IMR-90 (cell line): ENCODE results near the gene RAPH1. TPM values are rescaled to one million over a fixed set of nuclear protein-coding genes. Genes with fewer than 3 reads are reported as not detected.
"Not testable (repeated sequence)": the region's sequence is repeated elsewhere in the genome, so short reads cannot be mapped to it uniquely, and the experiment has no call there.

Experiments used
- ATAC-seq: fragments of 200-7000 bp; cut with Tn5 transposase; 2 replicates; pipeline ENCODE4 v1.9.1; 2020; ENCODE audit warnings: low read depth, mild to moderate bottlenecking, moderate library complexity
- BruUV-seq: library from RNA; stranded (reverse); fragments of 400-500 nt; replicated peaks from 2 replicates; lab custom pipeline; 2021; lab: Mats Ljungman, UMichigan
- CTCF ChIA-PET: fragments of 300-600 bp; formaldehyde crosslinking; extraction: SDS; loops from one replicate; lab custom pipeline; 2021; ENCODE audit warnings: antibody characterized with exemption; lab: Yijun Ruan, JAX
- POLR2A ChIA-PET: fragments of 300-600 bp; sonication (Branson Sonifier 250); formaldehyde crosslinking; loops from one replicate; lab custom pipeline; 2022; ENCODE audit warnings: antibody characterized with exemption; ENCODE audit not compliant: unreplicated experiment; lab: Charles Lee
- DNase-seq: peaks from one replicate; pipeline ENCODE4 v3.0.0; 2013
- H2AFZ ChIP-seq: replicated peaks from 2 replicates; pipeline ENCODE3; 2013; ENCODE audit warnings: low read length, mild to moderate bottlenecking; ENCODE audit not compliant: poor library complexity
- H2AK5ac ChIP-seq: 2 replicates; pipeline ENCODE4 v1.6.1; 2013; ENCODE audit warnings: low read depth, low read length, inconsistent platforms
- H2AK9ac ChIP-seq: replicated peaks from 2 replicates; pipeline ENCODE3; 2013; ENCODE audit warnings: mild to moderate bottlenecking, low read depth, low read length, moderate library complexity; ENCODE audit not compliant: poor library complexity
- H2BK120ac ChIP-seq: 2 replicates; pipeline ENCODE4 v1.6.1; 2013; ENCODE audit warnings: low read depth, low read length, inconsistent platforms
- H2BK15ac ChIP-seq: 3 replicates; pipeline ENCODE4 v1.6.1; 2013; ENCODE audit warnings: low read depth, low read length, inconsistent platforms
- H2BK20ac ChIP-seq: 2 replicates; pipeline ENCODE4 v1.6.1; 2013; ENCODE audit warnings: low read depth, mild to moderate bottlenecking, inconsistent platforms, low read length, moderate library complexity
- H2BK5ac ChIP-seq: 2 replicates; pipeline ENCODE4 v1.6.1; 2013; ENCODE audit warnings: mild to moderate bottlenecking, low read depth, low read length, inconsistent platforms; ENCODE audit not compliant: poor library complexity, severe bottlenecking
- H3K14ac ChIP-seq: replicated peaks from 2 replicates; pipeline ENCODE4 v1.6.1; 2013; ENCODE audit warnings: low read depth, low read length, inconsistent platforms
- H3K18ac ChIP-seq: 2 replicates; pipeline ENCODE4 v1.6.1; 2013; ENCODE audit warnings: low read depth, low read length, control low read depth
- H3K23ac ChIP-seq: 2 replicates; pipeline ENCODE4 v1.6.1; 2013; ENCODE audit warnings: low read depth, low read length, inconsistent platforms
- H3K27ac ChIP-seq: 2 replicates; pipeline ENCODE4 v1.5.1; 2013; ENCODE audit warnings: mild to moderate bottlenecking, control low read depth, low read length; ENCODE audit not compliant: insufficient read depth
- H3K27me3 ChIP-seq: 2 replicates; pipeline ENCODE4 v1.6.1; 2013; ENCODE audit warnings: low read length; ENCODE audit not compliant: control insufficient read depth, insufficient read depth
- H3K36me3 ChIP-seq: 2 replicates; pipeline ENCODE4 v1.6.1; 2013; ENCODE audit warnings: low read length, mixed read lengths; ENCODE audit not compliant: control insufficient read depth, insufficient read depth
- H3K4ac ChIP-seq: 2 replicates; pipeline ENCODE4 v1.6.1; 2013; ENCODE audit warnings: low read depth, low read length, inconsistent platforms
- H3K4me1 ChIP-seq: 2 replicates; pipeline ENCODE4 v1.6.1; 2013; ENCODE audit warnings: low read length, mixed read lengths; ENCODE audit not compliant: control insufficient read depth, insufficient read depth
- H3K4me2 ChIP-seq: 2 replicates; pipeline ENCODE4 v1.6.1; 2013; ENCODE audit warnings: low read depth, mild to moderate bottlenecking, control low read depth, low read length, moderate library complexity
- H3K4me3 ChIP-seq: 2 replicates; pipeline ENCODE4 v1.5.1; 2013; ENCODE audit warnings: low read depth, mild to moderate bottlenecking, control low read depth, low read length, moderate library complexity; ENCODE audit not compliant: insufficient read depth
- H3K56ac ChIP-seq: 2 replicates; pipeline ENCODE4 v1.6.1; 2013; ENCODE audit warnings: low read length, inconsistent platforms; ENCODE audit not compliant: insufficient read depth; ENCODE audit errors: extremely low read depth
- H3K79me1 ChIP-seq, 2 experiments: 2 replicates each; pipeline ENCODE4 v1.6.1; 2013; ENCODE audit warnings: low read length in 2 of 2, inconsistent platforms in 1 of 2, low read depth in 1 of 2
- H3K9ac ChIP-seq: 2 replicates; pipeline ENCODE4 v1.6.1; 2013; ENCODE audit warnings: low read depth, low read length, control low read depth
- H3K9me1 ChIP-seq: 2 replicates; pipeline ENCODE4 v1.6.1; 2013; ENCODE audit warnings: low read length, inconsistent platforms; ENCODE audit not compliant: insufficient read depth
- H3K9me3 ChIP-seq: 2 replicates; pipeline ENCODE4 v1.6.1; 2013; ENCODE audit warnings: low read length; ENCODE audit not compliant: control insufficient read depth, insufficient read depth
- H4K20me1 ChIP-seq: 2 replicates; pipeline ENCODE4 v1.6.1; 2013; ENCODE audit warnings: low read length, inconsistent platforms; ENCODE audit not compliant: insufficient read depth
- H4K5ac ChIP-seq: 2 replicates; pipeline ENCODE4 v1.6.1; 2013; ENCODE audit warnings: mild to moderate bottlenecking, low read depth, low read length, control low read depth
- H4K8ac ChIP-seq, 2 experiments: 2 replicates each; pipeline ENCODE4 v1.6.1; 2013; ENCODE audit warnings: low read depth in 2 of 2, low read length in 2 of 2, control low read depth in 1 of 2, inconsistent platforms in 1 of 2
- H4K91ac ChIP-seq: 2 replicates; pipeline ENCODE4 v1.6.1; 2013; ENCODE audit warnings: low read depth, low read length, inconsistent platforms; ENCODE audit not compliant: insufficient read depth
- WGBS, 2 experiments: methylation state at CpG; one replicate each; pipeline versions ENCODE4 v1.1.5 to v1.1.7; 2013; ENCODE audit warnings: missing lambda C conversion rate in 2 of 2; ENCODE audit not compliant: insufficient read length in 1 of 2; ENCODE audit errors: extremely low coverage in 2 of 2; 5-methylcytosine and 5-hydroxymethylcytosine counted together
- dilution Hi-C: fragments of 300-500 bp; cut with HindIII; formaldehyde crosslinking; loops from one replicate; pipeline ENCODE4 v1.14.3; 2018; ENCODE audit warnings: low sequenced_read_pairs; ENCODE audit not compliant: unreplicated experiment
- in situ Hi-C: fragments of 300-500 bp; cut with MboI; formaldehyde crosslinking; loops from 3 replicates; pipeline ENCODE4 v1.14.3; 2019; ENCODE audit warnings: low sequenced_read_pairs, inconsistent platforms, mixed read lengths
- intact Hi-C: fragments of 100-400 bp; cut with micrococcal nuclease; formaldehyde crosslinking; loops from 2 replicates; pipeline ENCODE4 v1.10.0; 2022
- polyA plus RNA-seq, 3 experiments: library from polyadenylated mRNA; depleted of rRNA; stranded (reverse); fragments of >200 nt; gene quantifications; 2 replicates each; pipeline ENCODE4 v1.2.3, GENCODE V29; 2012; ENCODE audit warnings: low replicate concordance in 1 of 3
- total RNA-seq: library from RNA; depleted of rRNA; stranded (reverse); fragments of >200 nt; gene quantifications from 2 replicates; pipeline ENCODE4 v1.2.3, GENCODE V29; 2012

Gene RAPH1
- total and polyA plus RNA-seq, 2 of the 4 experiments (the other 2 are of a cell fraction), result 7.5 to 15.1 TPM

- H2AFZ ChIP-seq, H3K27ac ChIP-seq, H3K4me1 ChIP-seq, H2BK15ac ChIP-seq, H4K8ac ChIP-seq, H3K9me3 ChIP-seq, dilution Hi-C loops, DNase-seq, H3K4me3 ChIP-seq, H4K91ac ChIP-seq, H3K18ac ChIP-seq, H3K9ac ChIP-seq, intact Hi-C loops, H2AK5ac ChIP-seq, H2BK20ac ChIP-seq, H3K9me1 ChIP-seq, H4K20me1 ChIP-seq, H3K4ac ChIP-seq, H2BK5ac ChIP-seq, H3K56ac ChIP-seq, ATAC-seq, BruUV-seq, H3K14ac ChIP-seq, H3K23ac ChIP-seq, POLR2A ChIA-PET, H3K27me3 ChIP-seq, H2BK120ac ChIP-seq, H4K5ac ChIP-seq, H2AK9ac ChIP-seq, H3K4me2 ChIP-seq, in situ Hi-C loops, H3K36me3 ChIP-seq: not testable (repeated sequence)
- WGBS, 2 experiments, result 93% methylated on average over 3 of the region's 4 CpGs; no CpG with 5 or more reads in 1 of the 2 experiments
- H3K79me1 ChIP-seq, result peaks cover 6 to 11% of the 10 kb centered on the region in 2 experiments; a peak in 3 of 4 replicates
- CTCF ChIA-PET, result interaction anchor here (1.2 kb wide), 1 partner anchor 13 kb away, joined by 3 read pairs; no protein-coding TSS in a partner anchor
Measured at GRCh38 chr2:203538237-203538636, 3.1 kb upstream of the RAPH1 start.

DNA sequence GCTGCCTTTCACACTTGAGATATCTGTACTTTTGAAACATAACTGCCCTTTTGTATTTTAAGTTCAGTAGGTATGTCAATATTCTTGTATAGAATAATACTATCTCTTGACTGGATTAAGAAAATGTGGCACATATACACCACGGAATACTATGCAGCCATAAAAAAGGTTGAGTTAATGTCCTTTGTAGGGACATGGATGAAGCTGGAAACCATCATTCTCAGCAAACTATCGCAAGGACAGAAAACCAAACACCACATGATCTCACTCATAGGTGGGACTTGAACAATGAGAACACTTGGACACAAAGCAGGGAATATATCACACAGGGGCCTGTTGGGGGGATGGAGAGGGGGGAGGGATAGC lies 1.5 kb upstream of the RAPH1 start:
- H3K9ac ChIP-seq, H2BK120ac ChIP-seq, H2BK15ac ChIP-seq, intact Hi-C loops, H3K4me3 ChIP-seq, H2BK5ac ChIP-seq, H3K9me1 ChIP-seq, H3K27ac ChIP-seq, H4K8ac ChIP-seq, H2AFZ ChIP-seq, POLR2A ChIA-PET, in situ Hi-C loops, H3K56ac ChIP-seq, H3K4ac ChIP-seq, H3K27me3 ChIP-seq, H3K4me1 ChIP-seq, H3K14ac ChIP-seq, BruUV-seq, H3K36me3 ChIP-seq, dilution Hi-C loops, H4K91ac ChIP-seq, H2AK9ac ChIP-seq, DNase-seq, H3K18ac ChIP-seq, H3K23ac ChIP-seq, H4K5ac ChIP-seq, H2AK5ac ChIP-seq, H3K9me3 ChIP-seq, ATAC-seq, H2BK20ac ChIP-seq, CTCF ChIA-PET, H3K4me2 ChIP-seq: not testable (repeated sequence)
- WGBS, 2 experiments, result no CpG with 5 or more reads among the region's 2 CpGs
- Histone ChIP-seq H4K20me1 (peaks cover 11% of the 10 kb centered on the region; the same call in 1 of the 2 replicates), H3K79me1 (peaks cover 9 to 22% of the 10 kb centered on the region in 2 experiments; a peak in 3 of 4 replicates)
